DND-41 (cell line): ENCODE data around the gene ST8SIA1.

ENCODE experiments used
- ATAC-seq: fragments of 200-7000 bp; cut with Tn5 transposase; 3 replicates; pipeline ENCODE4 v1.9.1; 2021; ENCODE audit warnings: low read depth; ENCODE audit not compliant: insufficient read depth
- DNase-seq: peaks from one replicate; pipeline ENCODE4 v3.0.0-alpha.2; 2020
- H2AFZ ChIP-seq: 2 replicates; pipeline ENCODE4 v1.6.0; 2012; ENCODE audit warnings: low read depth, low read length
- H3K27ac ChIP-seq: 2 replicates; pipeline ENCODE4 v1.5.1; 2012; ENCODE audit warnings: low read length, inconsistent platforms
- H3K27me3 ChIP-seq: fragments of 200-600 bp; sonication (generic); 2 replicates; pipeline ENCODE4 v1.6.0; 2012; ENCODE audit warnings: low read length, mild to moderate bottlenecking, inconsistent platforms; ENCODE audit not compliant: insufficient read depth, poor library complexity
- H3K36me3 ChIP-seq: 2 replicates; pipeline ENCODE4 v1.5.1; 2012; ENCODE audit warnings: low read length, inconsistent platforms; ENCODE audit not compliant: insufficient read depth
- H3K4me1 ChIP-seq: 2 replicates; pipeline ENCODE4 v1.5.1; 2012; ENCODE audit warnings: mild to moderate bottlenecking, low read length; ENCODE audit not compliant: insufficient read depth
- H3K4me2 ChIP-seq: 2 replicates; pipeline ENCODE4 v1.6.0; 2012; ENCODE audit warnings: mild to moderate bottlenecking, moderate library complexity, low read length, inconsistent platforms; ENCODE audit not compliant: insufficient read depth
- H3K4me3 ChIP-seq, 2 experiments: fragments of 200-600 bp in 1 of 2; shearing (Covaris generic) in 1 of 2; 2 replicates each; pipeline ENCODE4 v1.5.1; 2012 to 2016; ENCODE audit warnings: inconsistent platforms in 2 of 2, low read length in 2 of 2, mild to moderate bottlenecking in 2 of 2, low read depth in 1 of 2, moderate library complexity in 1 of 2
- H3K79me2 ChIP-seq: 2 replicates; pipeline ENCODE4 v1.6.0; 2012; ENCODE audit warnings: low read length, inconsistent platforms; ENCODE audit not compliant: insufficient read depth
- H3K9ac ChIP-seq: 2 replicates; pipeline ENCODE4 v1.6.0; 2012; ENCODE audit warnings: low read depth, mild to moderate bottlenecking, inconsistent platforms, low read length, moderate library complexity
- H3K9me3 ChIP-seq: 2 replicates; pipeline ENCODE4 v1.5.1; 2012; ENCODE audit warnings: low read length, moderate library complexity, mild to moderate bottlenecking, inconsistent platforms; ENCODE audit not compliant: insufficient read depth, severe bottlenecking
- H4K20me1 ChIP-seq: 2 replicates; pipeline ENCODE4 v1.6.0; 2012; ENCODE audit warnings: low read length; ENCODE audit not compliant: insufficient read depth
- CTCF ChIP-seq: IDR thresholded peaks from 2 replicates; pipeline ENCODE4 v1.5.1; 2012; ENCODE audit warnings: borderline replicate concordance, low read length, moderate library complexity, mild to moderate bottlenecking; ENCODE audit not compliant: poor library complexity, severe bottlenecking; ENCODE audit errors: extremely low read depth
- EZH2 ChIP-seq: IDR thresholded peaks from 3 replicates; pipeline ENCODE4 v1.6.1; 2012; ENCODE audit warnings: borderline replicate concordance, low read depth, mild to moderate bottlenecking, moderate library complexity, low read length, inconsistent platforms; ENCODE audit not compliant: severe bottlenecking

ST8SIA1 gene

GRCh38 chr12:22304341-22304740 is 30.2 kb downstream of the ST8SIA1 start:
- no peaks in the 10 kb centered on the region for H3K4me1 ChIP-seq
- no peak for DNase-seq
- H3K4me3 ChIP-seq: no peak overlapping the region
- no peak overlapping the region for H3K4me2 ChIP-seq
- H2AFZ ChIP-seq: no peak overlapping the region
- H4K20me1 ChIP-seq: no peaks in the 10 kb centered on the region
- H3K36me3 ChIP-seq: no peaks in the 10 kb centered on the region
- no peaks in the 10 kb centered on the region for H3K79me2 ChIP-seq
- TF ChIP-seq EZH2 (no peak), CTCF (no peak)
- no peak for ATAC-seq
- H3K9ac ChIP-seq: no peak overlapping the region
- no peaks in the 10 kb centered on the region for H3K27me3 ChIP-seq
- no peak overlapping the region for H3K27ac ChIP-seq
- peaks cover 8% of the 10 kb centered on the region for H3K9me3 ChIP-seq

GRCh38 chr12:22299294-22299912 is 35.1 kb downstream of the ST8SIA1 start:
- TF ChIP-seq EZH2: no peak
- TF ChIP-seq CTCF: no peak
- no peaks in the 10 kb centered on the region for H3K79me2 ChIP-seq
- H3K9me3 ChIP-seq: peaks cover 27% of the 10 kb centered on the region
- no peak overlapping the region for H3K9ac ChIP-seq
- H3K4me3 ChIP-seq: no peak overlapping the region
- no peaks in the 10 kb centered on the region for H3K4me1 ChIP-seq
- H4K20me1 ChIP-seq: no peaks in the 10 kb centered on the region
- no peak for ATAC-seq
- no peaks in the 10 kb centered on the region for H3K27me3 ChIP-seq
- H3K36me3 ChIP-seq: no peaks in the 10 kb centered on the region
- no peak overlapping the region for H3K27ac ChIP-seq
- no peak overlapping the region for H3K4me2 ChIP-seq
- no peak for DNase-seq
- no peak overlapping the region for H2AFZ ChIP-seq

GRCh38 chr12:22289250-22289649 is 45.3 kb downstream of the ST8SIA1 start:
- Histone ChIP-seq H3K36me3 (no peaks in the 10 kb centered on the region), H3K9ac (no peak overlapping the region), H3K27me3 (no peaks in the 10 kb centered on the region), H4K20me1 (no peaks in the 10 kb centered on the region), H3K4me1 (peaks cover 11% of the 10 kb centered on the region), H3K9me3 (no peaks in the 10 kb centered on the region), H3K27ac (no peak overlapping the region), H3K4me3 (no peak overlapping the region), H3K79me2 (no peaks in the 10 kb centered on the region), H2AFZ (no peak overlapping the region), H3K4me2 (no peak overlapping the region)
- TF ChIP-seq CTCF (no peak), EZH2 (no peak)
- no peak for ATAC-seq
- no peak for DNase-seq
